Measurements from ENCODE around the gene IPMK. TPM values are rescaled to one million over a fixed set of nuclear protein-coding genes. Genes with fewer than 3 reads are reported as not detected.
"Not testable (repeated sequence)": the region's sequence is repeated elsewhere in the genome, so short reads cannot be mapped to it uniquely, and the experiment has no call there.

The IPMK gene
- total and polyA plus RNA-seq, 2 of the 8 experiments (the other 6 are each of a cell fraction or from before 2014, with no cell fraction given), result 1.3 to 7.8 TPM

DNA sequence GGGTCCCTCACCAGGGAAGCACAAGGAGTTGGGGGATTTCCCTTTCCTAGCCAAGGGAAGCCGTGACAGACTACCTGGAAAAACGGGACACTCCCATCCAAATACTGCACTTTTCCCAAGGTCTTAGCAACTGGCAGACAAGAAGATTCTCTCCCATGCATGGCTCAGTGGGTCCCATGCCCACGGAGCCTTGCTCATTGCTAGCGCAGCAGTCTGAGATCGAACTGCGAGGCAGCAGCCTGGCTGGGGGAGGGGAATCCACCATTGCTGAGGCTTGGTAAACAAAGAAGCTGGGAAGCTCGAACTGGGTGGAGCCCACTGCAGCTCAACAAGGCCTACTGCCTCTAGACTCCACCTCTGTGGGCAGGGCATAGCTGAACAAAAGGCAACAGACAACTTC, 37.8 kb downstream of the IPMK start:
- peak; percentile 71 for TF ChIP-seq ASH2L (IDR thresholded peaks at IDR 0.05; ENCODE audit: low read length)
- H2BK12ac ChIP-seq (ENCODE audit: low read depth, low read length); H4K8ac ChIP-seq (ENCODE audit: extremely low read depth, insufficient read depth, low read length); H4K5ac ChIP-seq (ENCODE audit: insufficient read length, low read depth, low read length); H3K23me2 ChIP-seq (ENCODE audit: low read depth, low read length); H4K91ac ChIP-seq (replicated peaks; ENCODE audit: insufficient read length, low read length); H3K4ac ChIP-seq (replicated peaks; ENCODE audit: insufficient read length, low read depth, low read length); H4K20me1 ChIP-seq (replicated peaks in 1 of 2; ENCODE audit: control insufficient read depth in 1 of 2, insufficient read depth in 2 of 2, low read length in 2 of 2); H3K79me2 ChIP-seq (ENCODE audit: control insufficient read depth in 1 of 2, insufficient read depth in 2 of 2, low read length in 2 of 2); H3K14ac ChIP-seq (ENCODE audit: insufficient read length); H3K79me1 ChIP-seq (ENCODE audit: low read depth, low read length); H3K4me1 ChIP-seq (replicated peaks in 1 of 4; ENCODE audit: control insufficient read depth in 3 of 4, insufficient read depth in 4 of 4, low read length in 3 of 4); H3K36me3 ChIP-seq (ENCODE audit: control insufficient read depth in 2 of 4, insufficient read depth in 4 of 4, low read length in 3 of 4); H3K23ac ChIP-seq (ENCODE audit: insufficient read length); DNase-seq (ENCODE audit: low read depth in 1 of 2, low spot score in 2 of 2); H2BK15ac ChIP-seq (ENCODE audit: low read length); H3K56ac ChIP-seq (replicated peaks; ENCODE audit: insufficient read length, low read depth, low read length); H3K9me3 ChIP-seq (ENCODE audit: insufficient read depth in 2 of 2, low read depth in 1 of 2, low read length in 1 of 2); H3K27me3 ChIP-seq (replicated peaks in 1 of 4; ENCODE audit: control insufficient read depth in 3 of 4, extremely low read depth in 1 of 4, insufficient read depth in 3 of 4, low read length in 3 of 4); H3K4me3 ChIP-seq (ENCODE audit: extremely low read depth in 1 of 4, insufficient read depth in 2 of 4, low read depth in 3 of 4, low read length in 4 of 4); H2BK120ac ChIP-seq (replicated peaks; ENCODE audit: low read depth, low read length); H3K18ac ChIP-seq (ENCODE audit: extremely low read depth, low read length); FAIRE-seq; H2BK5ac ChIP-seq (ENCODE audit: low read depth, low read length); H2BK20ac ChIP-seq (ENCODE audit: low read length): not testable (repeated sequence)
- 0 out of 2 replicates have a peak overlapping the region, but pooled peaks have one; percentile 13 for H2AFZ ChIP-seq (ENCODE audit: low read length)
- 83% methylated on average over 7 of the region's 7 CpGs; no CpG with 5 or more reads in 1 of the 2 experiments for WGBS, 2 experiments (ENCODE audit: extremely low coverage in 1 of 2, insufficient coverage in 1 of 2, insufficient read length in 1 of 2, insufficient replicate concordance in 2 of 2, low coverage in 1 of 2, low lambda C conversion rate in 2 of 2, missing lambda C conversion rate in 1 of 2)
- POLR2A ChIA-PET (ENCODE audit: partially characterized antibody), result interaction anchor here (0.9 to 1.0 kb wide), 2 partner anchors 9 to 40 kb away, joined by 3 to 4 read pairs; partner anchors contain the start of gene CISD1
- H2AK5ac ChIP-seq (ENCODE audit: low read depth, low read length), result 0 out of 2 replicates have a peak overlapping the region, but pooled peaks have one; percentile 13
- CTCF ChIA-PET (ENCODE audit: partially characterized antibody), result interaction anchor here (1.0 kb wide), 1 partner anchor 52 kb away, joined by 4 read pairs; no protein-coding TSS in a partner anchor
- peak overlapping the region; percentile 52; the same call in 1 of the 2 replicates for H3K27ac ChIP-seq (ENCODE audit: low read depth, low read length)
- peak overlapping the region; percentile 33 to 40; a peak in 2 of 4 replicates for H3K4me2 ChIP-seq (ENCODE audit: insufficient read depth in 1 of 2, low read depth in 2 of 2, low read length in 2 of 2)
- peak overlapping the region in 1 of 4 experiments; percentile 22; a peak in 1 of 7 replicates for H3K9ac ChIP-seq (replicated peaks in 1 of 4; ENCODE audit: extremely low read depth in 1 of 4, low read depth in 3 of 4, low read length in 3 of 4)

All from H1 (cell line).